HCT116 (cell line): ENCODE results near the gene MED23. TPM values are rescaled to one million over a fixed set of nuclear protein-coding genes. Genes with fewer than 3 reads are reported as not detected.

Experiments used
- ATAC-seq: fragments of 200-7000 bp; cut with Tn5 transposase; 2 replicates; pipeline ENCODE4 v1.9.1; 2020; ENCODE audit warnings: mild to moderate bottlenecking, moderate library complexity
- BruUV-seq: library from RNA; stranded (reverse); fragments of 400-500 nt; replicated peaks from 2 replicates; lab custom pipeline; 2021; lab: Mats Ljungman, UMichigan
- CTCF ChIA-PET: fragments of 300-600 bp; sonication (Branson Sonifier 250); formaldehyde crosslinking; loops from one replicate; lab custom pipeline; 2021; ENCODE audit warnings: antibody characterized with exemption; lab: Charles Lee
- POLR2A ChIA-PET: fragments of 300-600, 350-600 bp; sonication (Branson Sonifier 250); formaldehyde crosslinking; loops from one replicate; lab custom pipeline; 2021; ENCODE audit warnings: antibody characterized with exemption; lab: Charles Lee
- RAD21 ChIA-PET, 2 experiments: fragments of 300-600 bp; sonication (Branson Sonifier 250); formaldehyde crosslinking; loops; one replicate each; lab custom pipeline; 2023; ENCODE audit warnings: low total read pairs in 2 of 2; ENCODE audit not compliant: uncharacterized antibody in 2 of 2, unreplicated experiment in 2 of 2, low non-redundant PET in 1 of 2; lab: Charles Lee
- DNase-seq: peaks from one replicate; pipeline ENCODE4 v3.0.0-alpha.2; 2010; ENCODE audit warnings: low read depth, low spot score
- H2AFZ ChIP-seq: fragments of 200-600 bp; shearing (Covaris generic), sonication (generic); 2 replicates; pipeline ENCODE4 v1.6.1; 2017; ENCODE audit warnings: low read depth, mixed run types, mixed read lengths, antibody characterized with exemption, low read length; ENCODE audit not compliant: poor library complexity, severe bottlenecking
- H3K27ac ChIP-seq: 2 replicates; pipeline ENCODE4 v1.5.1; 2012; ENCODE audit warnings: low read depth, low read length
- H3K27me3 ChIP-seq: fragments of 200-600 bp; sonication (generic); 2 replicates; pipeline ENCODE4 v1.6.1; 2016; ENCODE audit warnings: mixed run types, low read length, mixed read lengths; ENCODE audit not compliant: insufficient read depth
- H3K36me3 ChIP-seq, 2 experiments: fragments of 200-500 bp in 1 of 2; fragments of 200-600 bp in 1 of 2; sonication (Bioruptor generic) in 1 of 2; sonication (generic) in 1 of 2; 2 replicates each; pipeline versions ENCODE4 v1.5.1 to v1.6.1; 2014 to 2016; ENCODE audit warnings: low read length in 2 of 2, inconsistent platforms in 1 of 2, mixed read lengths in 1 of 2, mixed run types in 1 of 2; ENCODE audit not compliant: insufficient read depth in 2 of 2, control insufficient read depth in 1 of 2
- H3K4me1 ChIP-seq, 2 experiments: fragments of 200-600 bp in 1 of 2; sonication (generic) in 1 of 2; 2 replicates each; pipeline versions ENCODE4 v1.5.1 to v1.6.1; 2012 to 2017; ENCODE audit warnings: low read length in 2 of 2, inconsistent platforms in 1 of 2, mild to moderate bottlenecking in 1 of 2, mixed read lengths in 1 of 2, mixed run types in 1 of 2, moderate library complexity in 1 of 2; ENCODE audit not compliant: insufficient read depth in 2 of 2, control insufficient read depth in 1 of 2
- H3K4me2 ChIP-seq: fragments of 200-600 bp; sonication (generic); 2 replicates; pipeline ENCODE4 v1.6.1; 2017; ENCODE audit warnings: mixed run types, low read length, mixed read lengths
- H3K4me3 ChIP-seq, 2 experiments: fragments of 200-600 bp in 1 of 2; sonication (generic) in 1 of 2; replicated peaks in 1 of 2; 2 replicates each; pipeline ENCODE4 v1.5.1; 2011 to 2016; ENCODE audit warnings: low read length in 2 of 2, control low read depth in 1 of 2, low read depth in 1 of 2, mild to moderate bottlenecking in 1 of 2, mixed read lengths in 1 of 2, mixed run types in 1 of 2
- H3K79me2 ChIP-seq: fragments of 200-600 bp; sonication (generic); 2 replicates; pipeline ENCODE4 v1.6.1; 2017; ENCODE audit warnings: mild to moderate bottlenecking, mixed run types, low read length, moderate library complexity, mixed read lengths; ENCODE audit not compliant: insufficient read depth
- H3K9ac ChIP-seq: fragments of 200-600 bp; sonication (generic); 2 replicates; pipeline ENCODE4 v1.6.1; 2016; ENCODE audit warnings: low read length, mixed read lengths
- H3K9me2 ChIP-seq: fragments of 200-600 bp; sonication (generic), shearing (Covaris generic); 2 replicates; pipeline ENCODE4 v1.6.1; 2017; ENCODE audit warnings: mixed run types, mild to moderate bottlenecking, moderate library complexity; ENCODE audit not compliant: insufficient read depth
- H3K9me3 ChIP-seq, 2 experiments: fragments of 200-500 bp in 1 of 2; fragments of 200-600 bp in 1 of 2; sonication (Bioruptor generic) in 1 of 2; sonication (generic) in 1 of 2; 2 replicates each; pipeline ENCODE4 v1.6.1; 2014 to 2017; ENCODE audit warnings: low read length in 2 of 2, mixed read lengths in 2 of 2, inconsistent platforms in 1 of 2, low read depth in 1 of 2, mild to moderate bottlenecking in 1 of 2, mixed run types in 1 of 2, moderate library complexity in 1 of 2; ENCODE audit not compliant: control insufficient read depth in 1 of 2, insufficient read depth in 1 of 2
- H4K20me1 ChIP-seq: fragments of 200-600 bp; sonication (generic), shearing (Covaris generic); 2 replicates; pipeline ENCODE4 v1.6.1; 2017; ENCODE audit warnings: mixed run types, mild to moderate bottlenecking, moderate library complexity; ENCODE audit not compliant: insufficient read depth
- CBX3 ChIP-seq: IDR thresholded peaks from 2 replicates; pipeline ENCODE4 v1.6.1; 2012; ENCODE audit warnings: low read depth
- EZH2 ChIP-seq: fragments of 200-600 bp; sonication (generic); IDR thresholded peaks from 2 replicates; pipeline ENCODE4 v1.6.1; 2017; ENCODE audit warnings: antibody characterized with exemption, mixed run types
- EZH2phosphoT487 ChIP-seq: fragments of 200-600 bp; IDR thresholded peaks from 2 replicates; pipeline ENCODE4 v1.6.1; 2018; ENCODE audit warnings: antibody characterized with exemption, borderline replicate concordance
- JUND ChIP-seq: IDR thresholded peaks from 2 replicates; pipeline ENCODE4 v1.6.1; 2012
- POLR2AphosphoS5 ChIP-seq: IDR thresholded peaks from 2 replicates; pipeline ENCODE4 v1.6.1; 2011; ENCODE audit warnings: mild to moderate bottlenecking, low read depth, low read length, moderate library complexity
- RAD21 ChIP-seq: IDR thresholded peaks from 2 replicates; pipeline ENCODE4 v1.6.1; 2012; ENCODE audit warnings: low read depth, mild to moderate bottlenecking
- SIN3A ChIP-seq: IDR thresholded peaks from 2 replicates; pipeline ENCODE4 v1.6.1; 2012; ENCODE audit warnings: low read depth
- SP1 ChIP-seq: IDR thresholded peaks from 2 replicates; pipeline ENCODE4 v1.6.1; 2012; ENCODE audit warnings: low read depth
- SRF ChIP-seq: IDR thresholded peaks from 2 replicates; pipeline ENCODE4 v1.6.1; 2012; ENCODE audit warnings: low read depth
- YY1 ChIP-seq: IDR thresholded peaks from 2 replicates; pipeline ENCODE4 v1.6.1; 2011; ENCODE audit warnings: low read length, low read depth, moderate library complexity, mild to moderate bottlenecking; ENCODE audit not compliant: insufficient replicate concordance; ENCODE audit errors: extremely low read depth
- ZFX ChIP-seq: fragments of 450-650 bp; IDR thresholded peaks from 2 replicates; pipeline ENCODE4 v1.6.1; 2017
- intact Hi-C: fragments of 100-400 bp; cut with micrococcal nuclease; formaldehyde crosslinking; loops from 2 replicates; pipeline ENCODE4 v1.10.0; 2022
- total RNA-seq: library from RNA; stranded (reverse); gene quantifications from one replicate; pipeline ENCODE4 v1.2.1, GENCODE V29; 2021; ENCODE audit not compliant: unreplicated experiment
- TF ChIP-seq, protein P1 (sequence below): IDR thresholded peaks from 2 replicates; pipeline ENCODE4 v1.6.1; 2012; ENCODE audit warnings: low read depth

The MED23 gene
- total RNA-seq, 1 experiment from 2014 or later, result 17.2 TPM

DNA sequence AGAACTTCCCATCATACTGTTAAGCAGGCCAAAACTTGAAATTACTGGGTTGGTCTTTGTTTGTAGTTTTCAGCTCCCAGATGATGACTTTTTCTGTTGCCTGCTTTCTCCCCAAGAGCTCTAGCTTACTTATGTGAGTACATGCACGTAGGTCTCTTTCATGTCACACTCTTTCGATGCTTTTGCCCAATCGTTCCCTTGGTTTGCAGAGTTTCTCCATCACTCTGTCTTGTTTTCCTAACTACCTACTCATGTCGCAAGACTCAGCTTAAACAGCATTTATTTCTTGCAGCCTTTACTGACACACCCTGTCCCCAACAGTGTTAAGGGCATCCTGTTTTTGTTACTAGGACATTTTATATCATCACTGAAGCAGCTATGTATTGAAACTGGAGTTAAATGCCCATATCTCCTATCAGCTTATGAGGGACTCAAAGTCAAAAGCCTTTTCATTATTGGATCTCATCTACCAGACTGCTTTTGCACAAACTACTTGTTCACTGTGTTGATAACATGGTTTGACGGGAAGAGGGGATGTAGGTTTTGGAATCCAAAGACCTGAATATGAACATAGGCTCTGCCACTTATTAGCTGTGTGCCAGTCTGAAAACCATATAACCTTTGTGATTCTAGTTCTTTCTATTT, 52.1 kb downstream of the MED23 start:
- TF ChIP-seq SIN3A (no peak), CBX3 (no peak), EZH2 (no peak), EZH2phosphoT487 (no peak), JUND (no peak), SRF (no peak), RAD21 (no peak), SP1 (no peak), POLR2AphosphoS5 (no peak), YY1 (no peak), ZFX (no peak)
- TF ChIP-seq, protein P1, sequence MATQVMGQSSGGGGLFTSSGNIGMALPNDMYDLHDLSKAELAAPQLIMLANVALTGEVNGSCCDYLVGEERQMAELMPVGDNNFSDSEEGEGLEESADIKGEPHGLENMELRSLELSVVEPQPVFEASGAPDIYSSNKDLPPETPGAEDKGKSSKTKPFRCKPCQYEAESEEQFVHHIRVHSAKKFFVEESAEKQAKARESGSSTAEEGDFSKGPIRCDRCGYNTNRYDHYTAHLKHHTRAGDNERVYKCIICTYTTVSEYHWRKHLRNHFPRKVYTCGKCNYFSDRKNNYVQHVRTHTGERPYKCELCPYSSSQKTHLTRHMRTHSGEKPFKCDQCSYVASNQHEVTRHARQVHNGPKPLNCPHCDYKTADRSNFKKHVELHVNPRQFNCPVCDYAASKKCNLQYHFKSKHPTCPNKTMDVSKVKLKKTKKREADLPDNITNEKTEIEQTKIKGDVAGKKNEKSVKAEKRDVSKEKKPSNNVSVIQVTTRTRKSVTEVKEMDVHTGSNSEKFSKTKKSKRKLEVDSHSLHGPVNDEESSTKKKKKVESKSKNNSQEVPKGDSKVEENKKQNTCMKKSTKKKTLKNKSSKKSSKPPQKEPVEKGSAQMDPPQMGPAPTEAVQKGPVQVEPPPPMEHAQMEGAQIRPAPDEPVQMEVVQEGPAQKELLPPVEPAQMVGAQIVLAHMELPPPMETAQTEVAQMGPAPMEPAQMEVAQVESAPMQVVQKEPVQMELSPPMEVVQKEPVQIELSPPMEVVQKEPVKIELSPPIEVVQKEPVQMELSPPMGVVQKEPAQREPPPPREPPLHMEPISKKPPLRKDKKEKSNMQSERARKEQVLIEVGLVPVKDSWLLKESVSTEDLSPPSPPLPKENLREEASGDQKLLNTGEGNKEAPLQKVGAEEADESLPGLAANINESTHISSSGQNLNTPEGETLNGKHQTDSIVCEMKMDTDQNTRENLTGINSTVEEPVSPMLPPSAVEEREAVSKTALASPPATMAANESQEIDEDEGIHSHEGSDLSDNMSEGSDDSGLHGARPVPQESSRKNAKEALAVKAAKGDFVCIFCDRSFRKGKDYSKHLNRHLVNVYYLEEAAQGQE, result no peak
- no peak overlapping the region for H3K27ac ChIP-seq
- no peak overlapping the region for H3K4me2 ChIP-seq
- no peaks in the 10 kb centered on the region for H3K9me3 ChIP-seq
- ATAC-seq (no peak), DNase-seq (no peak)
- no peaks in the 10 kb centered on the region for H3K36me3 ChIP-seq
- ChIA-PET RAD21 (no interaction called here), CTCF (no interaction called here), POLR2A (no interaction called here)
- BruUV-seq, result no TSS peak
- no peak overlapping the region for H3K4me3 ChIP-seq
- no peak overlapping the region for H2AFZ ChIP-seq
- H3K79me2 ChIP-seq, result no peaks in the 10 kb centered on the region
- intact Hi-C loops, result no loop called here
- no peaks in the 10 kb centered on the region for H3K4me1 ChIP-seq
- no peaks in the 10 kb centered on the region for H3K27me3 ChIP-seq
- H4K20me1 ChIP-seq, result no peaks in the 10 kb centered on the region; the same call in 1 of the 2 replicates
- no peaks in the 10 kb centered on the region for H3K9me2 ChIP-seq
- H3K9ac ChIP-seq, result no peak overlapping the region
